ENCODE measurements around the gene UBAP2. TPM values are rescaled to one million over a fixed set of nuclear protein-coding genes. Genes with fewer than 3 reads are reported as not detected.

UBAP2 gene
- total RNA-seq, 3 donors from 2014 or later (not counting 1 experiment from before 2014, with no cell fraction given): 30.2 to 34.4 (median 31.1) TPM

GRCh38 chr9:33894316-33894715, 154.4 kb downstream of the UBAP2 start:
- intact Hi-C loops (cut with micrococcal nuclease): no loop called here
- DNase-seq (no peak), ATAC-seq (no peak)
- Histone ChIP-seq H3K36me3 (ENCODE audit: control insufficient read depth, insufficient read depth, low read length) (no peaks in the 10 kb centered on the region), H3K4me1 (ENCODE audit: control insufficient read depth, insufficient read depth, low read length) (no peaks in the 10 kb centered on the region), H3K4me3 (ENCODE audit: low read length) (no peak overlapping the region), H3K9me3 (ENCODE audit: control insufficient read depth, insufficient read depth, low read length) (no peaks in the 10 kb centered on the region), H3K27me3 (ENCODE audit: control insufficient read depth, insufficient read depth, low read length) (no peaks in the 10 kb centered on the region), H3K27ac (ENCODE audit: low read length) (no peak overlapping the region)
- no peaks in the 10 kb centered on the region for H3K36me3 Mint-ChIP-seq
- H3K27ac Mint-ChIP-seq: no peak overlapping the region
- no peak overlapping the region for H3K4me3 Mint-ChIP-seq
- H3K9me3 Mint-ChIP-seq: no peaks in the 10 kb centered on the region
- TF ChIP-seq CTCF (IDR thresholded peaks at IDR 0.05): no peak
- no peaks in the 10 kb centered on the region for H3K27me3 Mint-ChIP-seq (ENCODE audit: low read depth in 2 of 2)
- peaks cover 16 to 36% of the 10 kb centered on the region in 2 donors for H3K4me1 Mint-ChIP-seq

- intact Hi-C loops (cut with micrococcal nuclease): no loop called here
- Histone ChIP-seq H3K27me3 (ENCODE audit: control insufficient read depth, insufficient read depth, low read length) (no peaks in the 10 kb centered on the region), H3K4me3 (ENCODE audit: low read length) (no peak overlapping the region), H3K36me3 (ENCODE audit: control insufficient read depth, insufficient read depth, low read length) (no peaks in the 10 kb centered on the region), H3K4me1 (ENCODE audit: control insufficient read depth, insufficient read depth, low read length) (no peaks in the 10 kb centered on the region), H3K27ac (ENCODE audit: low read length) (no peak overlapping the region), H3K9me3 (ENCODE audit: control insufficient read depth, insufficient read depth, low read length) (no peaks in the 10 kb centered on the region)
- ATAC-seq (no peak), DNase-seq (no peak)
- Mint-ChIP-seq H3K4me3 (no peak overlapping the region), H3K27me3 (ENCODE audit: low read depth in 2 of 2) (no peaks in the 10 kb centered on the region), H3K27ac (peak overlapping the region in 1 of 2 donors; percentile 10), H3K9me3 (no peaks in the 10 kb centered on the region), H3K4me1 (peaks cover 14 to 35% of the 10 kb centered on the region in 2 donors), H3K36me3 (no peaks in the 10 kb centered on the region)
- no peak for TF ChIP-seq CTCF (IDR thresholded peaks at IDR 0.05)
These were observed 154.8 kb downstream of the UBAP2 start for GRCh38 chr9:33893861-33894260.

- Histone ChIP-seq H3K27me3 (ENCODE audit: control insufficient read depth, insufficient read depth, low read length) (no peaks in the 10 kb centered on the region), H3K4me1 (ENCODE audit: control insufficient read depth, insufficient read depth, low read length) (no peaks in the 10 kb centered on the region), H3K4me3 (ENCODE audit: low read length) (no peak overlapping the region), H3K27ac (ENCODE audit: low read length) (no peak overlapping the region), H3K9me3 (ENCODE audit: control insufficient read depth, insufficient read depth, low read length) (no peaks in the 10 kb centered on the region), H3K36me3 (ENCODE audit: control insufficient read depth, insufficient read depth, low read length) (peaks cover 5% of the 10 kb centered on the region)
- H3K9me3 Mint-ChIP-seq: no peaks in the 10 kb centered on the region
- no peaks in the 10 kb centered on the region for H3K36me3 Mint-ChIP-seq
- TF ChIP-seq CTCF (IDR thresholded peaks at IDR 0.05): no peak
- peaks cover 32 to 42% of the 10 kb centered on the region in 2 donors for H3K4me1 Mint-ChIP-seq
- DNase-seq (no peak), ATAC-seq (no peak)
- H3K27ac Mint-ChIP-seq: peak overlapping the region in 1 of 2 donors; percentile 18
- no peaks in the 10 kb centered on the region for H3K27me3 Mint-ChIP-seq (ENCODE audit: low read depth in 2 of 2)
- intact Hi-C loops (cut with micrococcal nuclease): no loop called here
- 89% methylated on average over 1 of the region's 2 CpGs for WGBS (ENCODE audit: insufficient coverage)
- no peak overlapping the region for H3K4me3 Mint-ChIP-seq
These were observed 162.7 kb downstream of the UBAP2 start for GRCh38 chr9:33885948-33886347.

DNA sequence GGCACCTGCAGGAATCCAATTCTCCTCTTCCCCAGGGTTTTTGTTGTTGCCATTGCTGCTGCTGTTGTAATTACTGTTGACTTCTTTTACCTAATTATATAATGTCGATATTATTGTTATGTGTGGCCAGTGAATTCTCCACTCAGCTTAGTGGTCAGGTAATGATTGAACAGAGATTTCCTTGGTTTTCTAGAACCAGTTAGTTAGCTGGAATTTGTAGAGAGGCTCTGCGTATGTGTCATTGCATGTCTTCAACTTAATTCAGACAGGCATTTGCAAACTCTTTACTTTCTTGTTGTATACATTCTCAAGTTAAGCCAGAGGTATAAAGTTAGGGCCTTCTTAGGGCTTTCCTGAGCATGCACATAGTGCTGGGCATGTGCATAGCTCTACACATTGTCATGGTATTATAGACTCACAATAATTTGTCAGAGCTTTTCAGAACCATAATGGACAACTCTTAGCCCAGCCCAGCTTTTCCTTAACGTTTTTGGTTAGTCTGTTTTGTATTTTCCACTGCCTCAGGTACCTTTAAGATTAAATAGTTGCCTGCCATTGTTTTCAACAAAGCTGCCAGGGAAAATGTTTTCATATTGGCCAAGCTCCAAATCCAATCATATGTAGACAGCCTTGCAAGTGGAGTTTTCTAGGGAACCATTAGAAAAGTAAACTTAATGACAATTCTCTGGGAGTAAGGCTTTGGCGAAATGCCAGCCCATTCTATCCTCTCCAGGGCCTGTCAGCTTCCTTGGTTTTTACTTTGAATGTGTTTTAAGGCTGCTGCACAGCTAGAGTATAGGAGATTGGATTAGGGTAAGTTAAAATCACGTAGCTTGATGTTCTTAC, 163.6 kb downstream of the UBAP2 start:
- Histone ChIP-seq H3K9me3 (ENCODE audit: control insufficient read depth, insufficient read depth, low read length) (no peaks in the 10 kb centered on the region), H3K27me3 (ENCODE audit: control insufficient read depth, insufficient read depth, low read length) (no peaks in the 10 kb centered on the region), H3K4me3 (ENCODE audit: low read length) (no peak overlapping the region), H3K36me3 (ENCODE audit: control insufficient read depth, insufficient read depth, low read length) (peaks cover 5% of the 10 kb centered on the region), H3K27ac (ENCODE audit: low read length) (no peak overlapping the region), H3K4me1 (ENCODE audit: control insufficient read depth, insufficient read depth, low read length) (no peaks in the 10 kb centered on the region)
- Mint-ChIP-seq H3K27ac (peak overlapping the region; percentile 40 to 67), H3K36me3 (no peaks in the 10 kb centered on the region), H3K4me1 (peaks cover 39 to 49% of the 10 kb centered on the region in 2 donors), H3K9me3 (no peaks in the 10 kb centered on the region), H3K27me3 (ENCODE audit: low read depth in 2 of 2) (no peaks in the 10 kb centered on the region), H3K4me3 (no peak overlapping the region)
- ATAC-seq (no peak), DNase-seq (no peak)
- intact Hi-C loops (cut with micrococcal nuclease): no loop called here
- TF ChIP-seq CTCF (IDR thresholded peaks at IDR 0.05): no peak
- 76% methylated on average over 3 of the region's 5 CpGs for WGBS (ENCODE audit: insufficient coverage)

Measured in natural killer cell (primary cell).